GM12878 (cell line): ENCODE results near the gene WFIKKN1. TPM values are rescaled to one million over a fixed set of nuclear protein-coding genes. Genes with fewer than 3 reads are reported as not detected.

Source experiments
- ATF7 ChIP-seq: fragments of 450-650 bp; IDR thresholded peaks from 2 replicates; pipeline ENCODE4 v1.6.1; 2016; ENCODE audit warnings: low read depth, mild to moderate bottlenecking
- FOXM1 ChIP-seq: IDR thresholded peaks from 2 replicates; pipeline ENCODE4 v1.6.1; 2012; ENCODE audit warnings: low read depth, mild to moderate bottlenecking, inconsistent platforms, low read length, moderate library complexity
- HSF1 ChIP-seq: fragments of 150-350 bp; IDR thresholded peaks from 2 replicates; pipeline ENCODE4 v1.6.1; 2014; ENCODE audit warnings: mild to moderate bottlenecking, low read depth, low read length
- PAX5 ChIP-seq: IDR thresholded peaks from 2 replicates; pipeline ENCODE4 v1.6.1; 2011; ENCODE audit warnings: low read depth, low read length, borderline replicate concordance
- POLR2AphosphoS5 ChIP-seq: IDR thresholded peaks from 2 replicates; pipeline ENCODE4 v1.6.1; 2011; ENCODE audit warnings: mild to moderate bottlenecking, low read length, inconsistent platforms
- SKIL ChIP-seq: fragments of 450-650 bp; IDR thresholded peaks from 2 replicates; pipeline ENCODE4 v1.6.1; 2017; ENCODE audit warnings: mild to moderate bottlenecking, low read depth, inconsistent platforms; ENCODE audit not compliant: poor library complexity, severe bottlenecking
- ZBED1 ChIP-seq: IDR thresholded peaks from 2 replicates; pipeline ENCODE4 v1.6.1; 2016; ENCODE audit warnings: borderline replicate concordance
- ZNF384 ChIP-seq: IDR thresholded peaks from 2 replicates; pipeline ENCODE4 v1.6.1; 2012; ENCODE audit warnings: low read depth, mild to moderate bottlenecking, low read length, improper control_type of control experiment, borderline replicate concordance
- ZZZ3 ChIP-seq: IDR thresholded peaks from 2 replicates; pipeline ENCODE4 v1.6.1; 2011; ENCODE audit warnings: low read depth; ENCODE audit not compliant: control insufficient read depth, insufficient read length
- polyA plus RNA-seq, 11 experiments: library from polyadenylated mRNA; depleted of rRNA in 4 of 11; unstranded in 6 of 11; stranded (reverse) in 5 of 11; fragments of >200 nt; fragmentation: Nextera tagmentation in 4 of 11; fragmentation: Illumina TruSeq in 1 of 11; extraction: Ambion mirVana in 4 of 11; extraction: Trizol in 1 of 11; gene quantifications; 1 replicate in 1 of 11; 2 replicates in 10 of 11; pipeline versions ENCODE4 v1.2.1 to v1.2.3, GENCODE V29; 2011 to 2016; ENCODE audit warnings: inconsistent platforms in 2 of 11, missing spikeins in 2 of 11, low read depth in 1 of 11
- total RNA-seq, 4 experiments: library from RNA; depleted of rRNA in 3 of 4; stranded (reverse); fragments of >200 nt in 3 of 4; fragmentation: Illumina TruSeq in 1 of 4; extraction: Trizol in 1 of 4; gene quantifications; 2 replicates each; pipeline versions ENCODE4 v1.2.1 to v1.2.3, GENCODE V29; 2013 to 2021
- TF ChIP-seq, protein P1 (sequence below): fragments of 450-650 bp; IDR thresholded peaks from 2 replicates; pipeline ENCODE4 v1.6.1; 2016; ENCODE audit warnings: mild to moderate bottlenecking, moderate library complexity, borderline replicate concordance

Gene WFIKKN1
- total and polyA plus RNA-seq, 10 of the 15 experiments (the other 5 are each of a cell fraction or from before 2014, with no cell fraction given) = 0.01 to 0.41 (median 0.05) TPM; not detected in 2

DNA sequence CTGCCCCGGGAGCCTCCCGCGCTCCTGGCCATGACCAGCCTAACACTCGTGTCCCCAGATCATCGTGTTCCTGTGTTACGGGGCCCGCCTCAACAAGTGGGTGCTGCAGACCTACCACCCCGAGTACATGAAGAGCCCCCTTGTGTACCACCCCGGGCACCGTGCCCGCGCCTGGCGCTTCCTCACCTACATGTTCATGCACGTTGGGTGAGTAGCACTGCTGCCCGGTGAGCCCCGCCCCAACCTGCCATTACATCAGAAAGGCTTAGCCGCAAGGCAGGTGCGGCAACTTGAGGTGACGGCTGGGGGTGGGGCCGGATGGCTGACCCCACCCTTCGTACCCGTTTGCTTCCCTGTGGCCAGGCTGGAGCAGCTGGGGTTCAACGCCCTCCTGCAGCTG, 46.1 kb downstream of the WFIKKN1 start (continued):
- TF ChIP-seq, protein P1, sequence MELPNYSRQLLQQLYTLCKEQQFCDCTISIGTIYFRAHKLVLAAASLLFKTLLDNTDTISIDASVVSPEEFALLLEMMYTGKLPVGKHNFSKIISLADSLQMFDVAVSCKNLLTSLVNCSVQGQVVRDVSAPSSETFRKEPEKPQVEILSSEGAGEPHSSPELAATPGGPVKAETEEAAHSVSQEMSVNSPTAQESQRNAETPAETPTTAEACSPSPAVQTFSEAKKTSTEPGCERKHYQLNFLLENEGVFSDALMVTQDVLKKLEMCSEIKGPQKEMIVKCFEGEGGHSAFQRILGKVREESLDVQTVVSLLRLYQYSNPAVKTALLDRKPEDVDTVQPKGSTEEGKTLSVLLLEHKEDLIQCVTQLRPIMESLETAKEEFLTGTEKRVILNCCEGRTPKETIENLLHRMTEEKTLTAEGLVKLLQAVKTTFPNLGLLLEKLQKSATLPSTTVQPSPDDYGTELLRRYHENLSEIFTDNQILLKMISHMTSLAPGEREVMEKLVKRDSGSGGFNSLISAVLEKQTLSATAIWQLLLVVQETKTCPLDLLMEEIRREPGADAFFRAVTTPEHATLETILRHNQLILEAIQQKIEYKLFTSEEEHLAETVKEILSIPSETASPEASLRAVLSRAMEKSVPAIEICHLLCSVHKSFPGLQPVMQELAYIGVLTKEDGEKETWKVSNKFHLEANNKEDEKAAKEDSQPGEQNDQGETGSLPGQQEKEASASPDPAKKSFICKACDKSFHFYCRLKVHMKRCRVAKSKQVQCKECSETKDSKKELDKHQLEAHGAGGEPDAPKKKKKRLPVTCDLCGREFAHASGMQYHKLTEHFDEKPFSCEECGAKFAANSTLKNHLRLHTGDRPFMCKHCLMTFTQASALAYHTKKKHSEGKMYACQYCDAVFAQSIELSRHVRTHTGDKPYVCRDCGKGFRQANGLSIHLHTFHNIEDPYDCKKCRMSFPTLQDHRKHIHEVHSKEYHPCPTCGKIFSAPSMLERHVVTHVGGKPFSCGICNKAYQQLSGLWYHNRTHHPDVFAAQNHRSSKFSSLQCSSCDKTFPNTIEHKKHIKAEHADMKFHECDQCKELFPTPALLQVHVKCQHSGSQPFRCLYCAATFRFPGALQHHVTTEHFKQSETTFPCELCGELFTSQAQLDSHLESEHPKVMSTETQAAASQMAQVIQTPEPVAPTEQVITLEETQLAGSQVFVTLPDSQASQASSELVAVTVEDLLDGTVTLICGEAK = no peak
- TF ChIP-seq ZNF384 (no peak), ATF7 (no peak), POLR2AphosphoS5 (no peak), ZBED1 (no peak), ZZZ3 (no peak), FOXM1 (no peak), SKIL (no peak), HSF1 (no peak), PAX5 (no peak)
